CD4-positive, alpha-beta T cell treated with Interleukin-6 at 100 ng/mL for 8 hours (primary cell): Measurements from ENCODE around the gene FER.
"Not testable (repeated sequence)": the region's sequence is repeated elsewhere in the genome, so short reads cannot be mapped to it uniquely, and the experiment has no call there.

Experiments
- DNase-seq: peaks from one replicate; pipeline ENCODE4 v3.0.0-alpha.2; 2020; ENCODE audit warnings: mixed read lengths, low spot score

The FER gene

DNA sequence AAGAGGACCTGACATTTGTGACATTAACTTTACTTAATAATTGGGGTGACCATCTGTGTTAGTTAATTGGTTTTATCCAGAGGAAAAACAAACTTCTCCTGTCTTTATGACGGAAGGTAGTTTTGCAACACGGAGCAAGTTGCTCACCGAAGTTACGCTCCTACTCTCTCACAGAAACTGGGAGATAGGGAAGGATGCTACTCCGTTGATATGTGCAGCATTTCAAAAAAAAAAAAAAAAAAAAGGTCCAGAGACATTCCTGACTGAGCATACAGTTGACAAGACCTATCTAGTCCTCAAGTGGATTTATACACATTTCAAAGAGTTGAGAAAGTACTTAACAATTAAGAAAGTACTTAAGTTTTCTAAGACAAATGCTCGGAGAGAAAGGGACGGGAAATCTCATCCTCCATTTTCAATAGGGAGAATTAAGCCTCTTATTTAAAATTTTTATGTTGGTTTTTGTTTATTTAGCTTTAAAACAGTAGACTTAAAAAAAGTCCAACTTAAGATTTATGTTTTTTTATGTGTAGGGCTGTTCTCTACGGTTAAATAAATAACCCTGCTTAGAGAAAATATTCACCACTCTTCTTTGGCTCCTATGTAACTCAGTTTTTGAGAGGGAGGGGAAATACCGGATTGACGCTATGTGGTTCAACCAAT, 455 bp upstream of the FER start:
- DNase-seq = no peak

DNA sequence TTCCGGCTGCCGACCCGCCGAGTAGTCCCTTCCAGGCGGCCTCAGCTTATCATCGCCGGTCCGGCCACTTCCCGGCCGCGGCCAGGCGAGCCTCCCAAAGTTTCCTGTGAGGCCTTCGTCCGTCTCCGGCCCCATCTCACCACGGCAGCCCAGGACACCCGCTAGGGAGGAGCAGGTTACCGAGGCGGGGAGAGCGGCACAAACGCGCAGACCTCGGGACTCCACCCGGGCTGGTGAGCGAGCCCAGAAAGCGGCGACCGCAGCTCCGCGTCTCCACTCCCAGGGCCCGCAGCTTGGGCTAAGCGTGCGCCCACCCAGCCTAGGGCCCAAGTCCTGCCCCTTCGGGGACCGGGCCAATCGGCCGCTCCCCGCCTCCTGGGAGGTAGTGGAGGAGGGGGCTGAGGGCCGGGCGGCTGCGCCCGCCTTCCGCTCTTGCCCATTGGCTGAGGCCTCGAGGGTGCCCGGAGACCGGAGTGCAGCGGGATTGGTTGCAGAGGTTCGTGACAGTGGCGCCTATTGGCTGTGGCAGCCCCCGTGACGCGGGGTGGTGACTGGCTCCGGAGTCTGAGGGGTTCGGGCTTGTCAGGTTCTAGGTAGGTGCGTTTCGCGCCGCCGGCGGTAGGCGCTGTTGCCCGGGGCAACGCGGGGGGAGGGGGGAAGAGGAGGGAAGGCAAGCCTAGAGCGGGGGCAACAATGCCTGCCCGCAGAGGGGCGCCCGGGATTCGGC, 867 bp downstream of the FER start:
- DNase-seq = peak; percentile 97

DNA sequence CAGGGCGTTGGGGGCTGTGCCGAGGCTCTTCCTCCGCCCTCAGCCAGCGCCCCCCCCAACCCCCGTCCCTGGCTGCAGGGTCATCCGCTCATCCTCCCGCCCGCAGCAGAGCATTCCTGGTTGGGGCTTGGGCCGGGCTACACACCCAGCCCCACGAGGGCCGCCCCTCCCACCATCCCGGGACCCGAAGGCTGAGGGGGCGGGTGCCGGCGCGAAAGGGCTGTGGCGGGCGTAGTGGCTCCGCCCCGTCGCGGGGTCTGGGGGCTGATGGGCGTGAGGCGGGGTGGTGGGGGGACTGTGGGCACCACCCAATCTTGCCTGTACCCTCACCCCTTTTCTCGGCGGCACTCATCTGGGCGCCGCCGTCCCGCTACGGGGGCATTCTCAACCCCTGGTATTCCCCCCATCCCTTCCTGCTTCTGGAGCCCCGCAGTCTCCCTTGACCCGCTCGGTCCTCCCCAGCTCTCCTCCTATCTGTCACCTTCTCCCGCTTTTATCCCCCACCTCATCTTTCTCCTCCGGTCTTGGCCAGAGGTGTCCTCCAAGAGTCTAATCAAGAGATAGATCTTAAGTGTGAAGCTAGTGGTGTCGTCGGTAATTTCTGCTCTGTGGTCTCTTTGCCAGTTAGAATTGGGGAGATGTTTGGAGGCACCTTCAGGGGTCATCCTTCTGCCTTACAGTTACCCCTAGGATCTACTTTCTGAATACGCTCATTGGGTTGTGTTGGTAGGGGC, 1.6 kb downstream of the FER start:
- DNase-seq = no peak

DNA sequence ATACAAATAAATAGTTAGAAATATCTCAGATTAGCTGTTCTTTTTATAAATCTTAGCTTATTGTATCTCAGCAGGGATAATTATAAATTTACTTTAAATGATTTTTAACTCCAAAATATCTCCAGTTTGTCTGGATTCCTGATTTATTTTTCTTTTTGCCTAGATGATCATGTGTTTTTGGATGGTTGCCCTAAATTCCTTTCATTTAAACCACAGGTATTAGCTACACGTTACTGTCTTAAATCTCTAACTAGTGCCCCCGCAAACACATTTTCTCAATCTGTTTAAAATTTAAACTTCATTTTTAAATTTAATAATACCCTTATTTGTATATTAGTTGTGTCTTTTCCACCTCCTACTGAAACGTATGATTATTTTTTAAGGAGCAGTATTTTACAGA, 5.6 kb downstream of the FER start:
- no peak for DNase-seq

DNA sequence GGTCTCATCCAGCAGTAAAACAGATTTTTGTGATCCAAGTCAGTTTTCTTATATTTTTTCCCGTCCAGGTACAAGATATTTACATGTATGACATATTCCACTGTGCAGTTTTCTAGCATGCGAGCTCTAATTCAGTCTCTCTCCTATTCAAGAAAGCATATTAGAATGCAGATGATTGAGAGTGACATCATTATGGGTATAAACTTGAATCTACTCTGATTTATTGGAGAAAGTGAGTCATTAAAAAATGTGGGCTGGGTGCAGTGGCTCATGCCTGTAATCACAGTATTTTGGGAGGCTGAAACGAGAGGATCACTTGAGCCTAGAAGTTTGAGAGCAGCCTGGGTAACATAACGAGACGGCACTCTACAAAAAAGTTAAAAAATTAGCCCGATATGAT, 6.2 kb downstream of the FER start:
- no peak for DNase-seq

DNA sequence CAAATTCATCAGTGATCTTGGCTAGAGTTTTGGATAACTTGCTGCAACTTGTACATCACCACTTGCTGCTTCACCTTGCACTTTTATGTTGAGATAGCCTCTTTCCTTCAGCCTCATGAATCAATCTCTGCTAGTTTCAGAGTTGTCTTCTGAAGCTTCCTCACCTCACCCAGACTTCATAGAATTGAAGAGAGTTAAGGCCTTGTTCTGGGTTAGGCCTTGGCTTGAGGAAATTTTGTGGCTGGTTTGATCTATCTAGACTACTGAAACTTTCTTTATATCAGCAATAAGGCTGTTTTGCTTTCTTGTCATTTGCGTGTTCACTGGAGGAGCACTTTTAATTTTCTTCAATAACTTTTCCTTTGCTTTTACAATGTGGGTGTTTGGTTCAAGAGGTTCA, 12.8 kb downstream of the FER start:
- DNase-seq = peak; percentile 15

DNA sequence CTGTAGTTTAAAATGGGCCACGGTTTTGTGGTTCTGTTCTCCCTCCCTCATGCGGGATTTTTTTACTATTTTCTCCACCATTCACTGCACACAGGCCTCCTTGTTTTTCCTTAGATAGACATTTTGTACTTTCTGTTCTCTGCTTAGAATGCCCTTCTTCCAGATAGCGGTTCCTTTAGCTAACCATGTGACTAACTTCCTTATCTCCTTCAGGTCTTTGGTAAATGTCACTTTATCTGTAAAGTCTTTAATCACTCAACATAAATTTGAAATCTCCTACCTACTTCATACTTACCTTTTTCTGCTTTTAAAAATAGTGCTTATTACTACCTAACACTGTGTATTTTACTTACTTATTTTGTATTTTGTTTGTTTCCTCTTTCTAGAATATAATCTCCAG, 15.0 kb downstream of the FER start:
- DNase-seq = no peak

DNA sequence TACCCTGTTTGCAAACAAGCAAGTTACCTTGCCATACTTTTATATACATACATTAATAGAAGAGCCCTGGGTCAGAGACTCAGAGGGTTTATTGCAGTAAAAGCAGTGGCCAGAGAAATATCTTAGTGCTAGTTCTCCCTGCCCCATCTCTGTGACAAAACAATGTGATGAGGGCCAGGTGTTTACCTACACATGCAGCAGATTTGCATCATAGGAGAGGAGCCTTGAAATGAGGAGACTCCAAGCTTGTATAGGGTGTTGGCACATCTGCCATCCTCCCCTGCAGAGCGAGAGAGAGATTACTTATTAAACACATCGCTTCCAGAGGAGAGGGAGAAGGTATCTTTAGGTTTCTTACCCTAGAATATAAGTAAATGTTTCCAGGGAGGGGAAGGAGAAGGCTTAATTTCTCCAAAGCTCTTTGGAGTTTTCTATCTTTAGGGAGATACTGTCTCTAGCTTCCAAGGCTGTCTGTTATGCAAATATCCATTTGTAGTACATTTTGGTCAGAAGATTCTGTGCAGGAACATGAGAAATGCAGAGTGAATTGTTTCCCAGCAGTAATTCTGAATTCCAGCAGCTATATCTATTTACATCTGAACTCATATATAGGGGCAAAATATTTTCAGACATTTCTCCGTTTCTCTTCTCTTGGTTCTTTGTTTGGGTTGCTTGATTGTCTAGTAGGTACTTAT, 15.7 kb downstream of the FER start:
- DNase-seq = no peak

DNA sequence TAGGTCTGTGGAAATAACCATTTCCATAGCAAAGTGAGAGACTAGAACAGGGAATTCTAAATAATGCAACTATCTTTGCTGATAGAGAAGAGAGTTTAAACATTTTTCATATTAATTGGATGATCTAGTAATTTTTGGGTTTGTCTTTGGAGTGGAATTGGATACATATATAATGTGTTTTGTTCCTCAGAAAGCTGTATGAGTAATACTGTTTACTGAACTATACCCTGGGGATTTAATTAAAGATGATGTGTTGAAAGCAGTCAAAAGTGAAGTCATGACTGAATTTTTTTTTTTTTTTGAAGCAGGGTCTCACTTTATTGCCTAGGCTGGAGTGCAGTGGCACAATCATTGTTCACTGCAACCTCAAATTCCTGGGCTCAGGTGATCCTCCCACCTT, 17.9 kb downstream of the FER start:
- DNase-seq = no peak

DNA sequence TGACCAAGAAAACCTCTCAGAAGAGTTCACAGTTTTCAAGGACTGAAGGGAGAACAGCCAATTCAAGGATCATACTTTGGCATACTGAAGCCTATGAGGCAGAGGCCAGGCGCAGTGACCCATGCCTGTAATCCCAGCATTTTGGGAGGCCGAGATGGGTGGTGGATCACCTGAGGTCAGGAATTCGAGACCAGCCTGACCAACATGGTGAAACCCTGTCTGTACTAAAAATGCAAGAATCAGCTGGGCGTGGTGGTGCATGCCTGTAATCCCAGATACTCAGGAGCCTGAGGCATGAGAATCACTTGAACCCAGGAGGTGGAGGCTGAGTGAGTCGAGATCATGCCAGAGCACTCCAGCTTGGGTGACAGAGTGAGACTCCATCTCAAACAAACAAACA, 19.2 kb downstream of the FER start:
- DNase-seq = not testable (repeated sequence)

DNA sequence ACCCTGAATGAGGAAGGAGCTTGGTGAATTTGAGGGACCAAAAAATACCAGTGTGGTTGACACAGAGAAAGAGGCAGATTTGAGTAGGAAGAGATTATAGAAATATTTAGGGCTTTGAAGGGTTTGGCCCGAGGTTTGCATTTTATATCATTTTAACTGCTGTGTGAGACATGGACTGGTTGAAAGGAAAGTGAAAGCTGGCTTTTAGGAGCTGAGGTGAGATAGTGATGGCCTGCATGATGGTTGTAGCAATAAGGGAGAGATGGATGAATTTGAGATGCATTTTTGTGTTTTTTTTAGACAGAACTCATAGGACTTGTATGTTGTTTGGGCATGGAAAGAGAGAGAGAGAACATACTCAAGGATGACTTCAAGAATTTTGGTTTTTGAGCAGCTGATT, 21.7 kb downstream of the FER start:
- DNase-seq = no peak

DNA sequence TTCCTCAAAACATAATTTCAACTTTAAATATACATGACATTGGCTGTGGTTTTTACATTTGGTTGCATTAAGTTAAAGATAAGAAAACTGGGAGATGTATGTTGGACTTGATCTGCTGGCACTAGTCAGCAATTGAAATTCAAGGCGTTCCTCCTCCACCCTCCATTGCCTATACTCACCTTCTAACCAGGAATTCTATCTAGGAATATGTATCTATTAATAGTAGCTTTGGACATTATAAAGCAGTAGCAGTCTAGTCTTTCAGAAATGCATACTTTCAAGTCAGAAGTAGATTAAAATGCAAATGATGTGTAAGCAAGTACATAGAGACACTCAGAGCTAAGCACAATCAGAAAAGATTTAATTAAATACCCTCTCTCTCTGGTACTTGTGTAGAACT, 24.9 kb downstream of the FER start:
- no peak for DNase-seq

DNA sequence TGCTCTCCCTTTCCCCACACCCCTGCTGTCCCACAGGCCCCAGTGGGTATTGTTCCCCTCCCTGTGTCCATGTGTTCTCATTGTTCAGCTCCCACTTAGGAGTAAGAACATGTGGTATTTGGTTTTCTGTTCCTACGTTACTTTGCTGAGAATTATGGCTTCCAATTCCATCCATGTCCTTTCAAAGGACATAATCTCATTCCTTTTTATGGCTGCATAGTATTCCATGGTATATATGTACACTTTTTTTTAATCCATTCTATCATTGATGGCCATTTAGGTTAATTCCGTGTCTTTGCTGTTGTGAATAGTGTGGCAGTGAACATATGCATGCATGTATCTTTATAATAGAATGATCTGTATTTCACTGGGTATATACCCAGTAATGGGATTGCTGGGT, 25.6 kb downstream of the FER start:
- DNase-seq = no peak

DNA sequence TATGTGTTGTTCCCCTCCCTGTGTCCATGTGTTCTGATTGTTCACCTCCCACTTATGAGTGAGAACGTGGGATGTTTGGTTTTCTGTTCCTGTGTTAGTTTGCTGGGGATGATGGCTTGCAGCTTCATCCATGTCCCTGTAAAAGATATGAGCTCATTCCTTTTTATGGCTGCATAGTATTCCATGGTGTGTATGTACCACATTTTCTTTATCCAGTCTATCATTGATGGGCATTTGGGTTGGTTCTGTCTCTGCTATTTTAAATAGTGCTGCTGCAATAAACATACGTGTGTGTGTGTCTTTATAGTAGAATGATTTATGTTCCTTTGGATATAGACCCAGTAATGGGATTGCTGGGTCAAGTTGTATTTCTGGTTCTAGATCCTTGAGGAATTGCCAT, 26.4 kb downstream of the FER start:
- not testable (repeated sequence) for DNase-seq

DNA sequence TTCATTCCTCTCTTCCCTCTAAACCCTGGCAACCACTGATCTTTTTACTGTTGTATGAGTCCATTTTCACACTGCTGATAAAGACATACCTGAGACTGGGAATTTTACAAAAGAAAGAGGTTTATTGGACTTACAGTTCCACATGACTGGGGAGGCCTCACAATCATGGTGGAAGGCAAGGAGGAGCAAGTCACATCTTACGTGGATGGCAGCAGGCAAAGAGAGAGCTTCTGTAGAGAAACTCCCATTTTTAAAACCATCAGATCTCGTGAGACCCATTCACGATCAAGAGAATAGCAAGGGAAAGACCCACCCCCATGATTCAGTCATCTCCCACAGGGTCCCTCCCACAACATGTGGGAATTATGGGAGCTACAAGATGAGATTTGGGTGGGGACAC, 29.9 kb downstream of the FER start:
- not testable (repeated sequence) for DNase-seq

DNA sequence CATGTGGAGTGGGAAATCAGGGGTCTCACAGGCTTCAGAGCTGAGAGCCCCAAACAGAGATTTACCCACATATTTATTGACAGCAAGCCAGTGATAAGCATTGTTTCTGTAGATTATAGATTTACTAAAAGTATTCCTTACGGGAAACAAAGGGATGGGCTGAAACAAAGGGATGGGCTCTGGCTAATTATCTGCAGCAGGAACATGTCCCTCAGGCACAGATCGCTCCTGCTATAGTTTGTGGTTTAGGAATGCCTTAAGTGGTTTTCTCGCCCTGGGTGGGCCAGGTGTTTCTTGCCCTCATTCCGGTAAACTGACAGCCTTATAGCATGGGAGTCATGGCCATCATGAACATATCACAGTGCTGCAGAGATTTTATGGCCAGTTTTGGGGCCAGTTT, 36.9 kb downstream of the FER start:
- not testable (repeated sequence) for DNase-seq

DNA sequence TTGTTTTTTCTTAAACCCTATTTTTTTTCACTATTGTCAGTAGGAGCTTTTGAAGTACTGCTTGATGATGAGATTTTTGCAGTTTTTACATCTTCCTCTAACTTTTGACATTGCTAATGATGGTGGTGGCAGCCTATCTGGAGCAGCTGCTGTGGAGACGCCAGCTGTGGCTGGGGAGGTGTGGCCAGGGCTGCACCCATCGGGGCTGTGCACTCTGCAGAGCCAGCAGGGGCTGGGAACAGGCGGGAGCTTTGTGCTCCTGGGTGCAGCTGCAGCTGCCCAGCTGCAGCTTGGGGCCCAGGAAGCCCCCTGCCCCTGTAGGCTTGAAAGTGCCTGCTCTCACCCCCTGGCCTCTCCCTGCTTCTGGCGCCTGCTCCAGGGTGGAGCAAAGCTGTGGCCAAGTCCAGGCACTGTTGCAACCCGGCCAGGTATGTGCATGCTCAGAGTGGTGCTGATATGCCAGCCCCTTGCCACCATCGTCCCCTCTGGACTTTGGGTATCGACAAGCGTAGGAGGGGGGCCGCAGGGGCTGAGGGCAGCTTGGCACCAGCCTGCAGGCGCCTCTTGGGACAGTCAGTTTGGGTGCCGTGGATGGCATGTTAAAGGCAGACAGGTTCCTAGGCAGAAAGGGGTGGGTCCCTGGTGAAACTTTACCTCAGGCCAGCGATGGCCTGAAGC, 39.2 kb downstream of the FER start:
- no peak for DNase-seq

DNA sequence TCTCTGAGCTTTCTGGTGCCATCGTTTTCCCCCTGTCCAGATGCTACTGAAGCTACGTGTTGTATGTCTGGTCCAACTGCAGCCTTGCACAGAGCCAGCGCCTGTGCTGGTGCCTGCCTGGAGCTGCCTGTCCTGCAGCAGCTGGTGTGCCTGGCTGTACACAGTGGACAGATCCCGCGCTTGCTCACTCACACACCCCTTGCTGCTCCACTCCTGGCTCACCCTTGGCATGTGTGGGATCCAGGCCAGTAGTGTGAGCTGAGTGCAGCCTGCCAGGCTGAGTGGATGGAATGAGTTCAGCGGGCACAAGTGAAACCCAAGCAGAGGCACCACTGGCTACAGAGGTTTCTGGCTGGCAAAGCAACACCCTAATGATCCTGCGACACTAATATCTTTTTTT, 40.4 kb downstream of the FER start:
- no peak for DNase-seq

DNA sequence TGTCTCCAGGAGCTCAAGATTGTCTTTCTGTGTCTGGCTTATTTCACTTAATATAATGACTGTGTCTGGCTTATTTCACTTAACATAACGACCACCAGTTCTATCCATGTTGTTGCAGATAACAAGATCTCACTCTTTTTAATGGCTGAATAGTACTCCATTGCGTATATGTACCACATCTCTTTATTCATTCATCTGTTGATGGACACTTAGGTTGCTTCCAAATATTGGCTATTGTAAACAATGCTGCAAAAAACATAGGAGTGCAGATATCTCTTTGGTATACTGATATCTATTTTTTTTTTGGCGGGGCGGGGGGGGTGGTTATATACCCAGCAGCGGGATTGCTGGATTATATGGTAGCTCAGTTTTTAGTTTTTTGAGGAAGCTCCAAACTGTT, 45.5 kb downstream of the FER start:
- DNase-seq = no peak

DNA sequence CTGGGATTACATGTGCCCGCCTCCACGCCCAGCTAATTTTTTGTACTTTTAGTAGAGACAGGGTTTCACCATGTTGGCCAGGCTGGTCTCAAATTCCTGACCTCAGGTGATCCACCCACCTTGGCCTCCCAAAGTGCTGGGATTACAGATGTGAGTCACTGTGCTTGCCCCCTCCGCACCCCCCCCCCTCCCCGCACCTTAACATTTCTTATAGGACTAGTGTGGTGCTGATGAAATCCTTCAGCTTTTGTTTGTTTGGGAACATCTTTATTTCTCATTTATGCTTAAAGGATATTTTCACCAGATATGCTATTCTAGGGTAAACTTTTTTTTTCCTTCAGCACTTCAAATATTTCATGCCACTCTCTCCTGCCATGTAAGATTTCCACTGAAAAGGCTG, 46.7 kb downstream of the FER start:
- DNase-seq = not testable (repeated sequence)

DNA sequence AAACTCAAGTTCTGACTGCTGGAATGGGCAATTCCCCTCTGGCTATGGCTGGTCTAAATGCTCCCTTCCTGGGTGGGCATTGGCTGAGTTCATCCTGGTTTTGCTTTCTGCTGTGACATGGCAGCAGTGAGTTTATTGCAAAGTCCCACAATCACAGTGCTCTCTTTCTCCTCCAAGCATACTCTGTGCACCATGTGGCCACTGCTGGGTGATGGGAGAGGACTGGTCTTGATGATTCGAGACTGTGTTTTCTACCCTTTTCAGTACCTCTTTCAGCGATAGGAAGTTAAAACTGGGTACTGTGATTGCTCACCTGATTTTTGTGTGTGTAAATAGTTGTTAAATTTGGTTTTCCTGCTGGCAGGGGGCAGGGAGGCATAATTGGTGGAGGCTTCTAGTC, 49.7 kb downstream of the FER start:
- DNase-seq = no peak

DNA sequence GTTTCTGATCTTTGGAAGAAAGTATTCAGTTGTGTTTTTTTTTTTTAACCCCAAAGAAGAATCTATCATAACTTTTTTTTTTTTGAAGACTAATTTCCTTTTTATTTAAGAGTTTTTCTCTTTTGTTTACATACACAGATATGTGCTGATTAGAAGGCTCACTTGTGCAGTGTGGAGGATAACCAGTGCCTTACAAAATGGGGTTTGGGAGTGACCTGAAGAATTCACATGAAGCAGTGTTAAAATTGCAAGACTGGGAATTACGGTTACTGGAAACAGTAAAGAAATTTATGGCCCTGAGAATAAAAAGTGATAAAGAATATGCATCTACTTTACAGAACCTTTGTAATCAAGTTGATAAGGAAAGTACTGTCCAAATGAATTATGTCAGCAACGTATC, 50.3 kb downstream of the FER start:
- no peak for DNase-seq
